Activated CD4-positive, CD25-positive, alpha-beta regulatory T cell treated with anti-CD3 and anti-CD28 coated beads, Interleukin-2, amount 50 U/mL, for 72 hours (primary cell): ENCODE measurements around the gene ADCY3.
"Not testable (repeated sequence)": the region's sequence is repeated elsewhere in the genome, so short reads cannot be mapped to it uniquely, and the experiment has no call there.

Experiments used
- DNase-seq: peaks from one replicate; pipeline ENCODE4 v3.0.0; 2021

ADCY3 gene

GRCh38 chr2:24842081-24843050 is 77.7 kb downstream of the ADCY3 start:
- DNase-seq = no peak

DNA sequence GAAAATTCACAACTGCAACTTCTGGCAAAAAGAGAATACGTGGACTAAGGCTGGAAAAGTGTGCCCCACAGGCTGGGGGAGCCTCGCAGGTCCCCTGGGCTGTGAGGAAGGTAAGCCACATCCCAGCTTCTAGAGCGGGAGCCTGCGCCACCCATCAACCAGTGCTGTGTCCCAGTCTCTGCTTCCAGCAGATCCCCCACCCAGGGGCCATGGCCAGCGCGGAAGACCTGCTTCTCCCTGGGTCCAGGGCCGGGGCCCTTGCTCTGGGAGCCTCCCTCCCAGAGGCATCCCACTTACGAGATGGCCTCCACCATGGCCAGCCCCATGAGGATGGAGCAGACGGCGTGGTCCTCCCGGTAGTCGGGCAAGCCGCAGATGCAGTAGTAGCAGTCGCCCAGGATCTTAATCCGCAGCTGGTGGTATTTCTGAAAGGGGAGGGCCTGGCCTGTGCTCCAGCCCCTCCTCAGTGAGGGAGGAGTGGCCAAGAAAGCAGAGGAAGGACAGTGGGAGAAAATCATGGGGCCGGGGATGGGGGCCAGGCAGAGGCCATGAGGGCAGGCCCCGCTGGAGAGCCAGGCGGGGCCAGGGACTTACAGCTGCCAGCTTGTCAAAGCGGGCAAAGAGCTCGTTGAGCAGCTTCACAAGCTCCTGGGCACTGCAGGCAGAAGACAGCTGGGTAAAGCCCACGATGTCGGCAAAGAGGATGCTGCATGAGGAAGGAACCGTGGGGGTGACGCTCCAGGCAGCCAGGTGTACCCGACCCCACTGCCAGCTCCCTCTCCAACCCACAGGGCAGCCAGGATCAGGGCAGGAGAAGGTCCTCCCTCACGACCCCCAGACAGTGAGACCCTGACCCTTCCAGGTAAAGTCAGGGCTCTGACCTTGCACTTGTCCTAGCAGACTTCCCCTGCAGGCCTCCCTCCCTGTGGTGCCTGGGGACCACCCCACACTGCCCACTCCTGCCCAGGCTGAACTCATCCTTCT is 78.8 kb downstream of the ADCY3 start:
- no peak for DNase-seq

- DNase-seq = no peak
Observed at GRCh38 chr2:24840164-24840869, 79.7 kb downstream of the ADCY3 start.

DNA sequence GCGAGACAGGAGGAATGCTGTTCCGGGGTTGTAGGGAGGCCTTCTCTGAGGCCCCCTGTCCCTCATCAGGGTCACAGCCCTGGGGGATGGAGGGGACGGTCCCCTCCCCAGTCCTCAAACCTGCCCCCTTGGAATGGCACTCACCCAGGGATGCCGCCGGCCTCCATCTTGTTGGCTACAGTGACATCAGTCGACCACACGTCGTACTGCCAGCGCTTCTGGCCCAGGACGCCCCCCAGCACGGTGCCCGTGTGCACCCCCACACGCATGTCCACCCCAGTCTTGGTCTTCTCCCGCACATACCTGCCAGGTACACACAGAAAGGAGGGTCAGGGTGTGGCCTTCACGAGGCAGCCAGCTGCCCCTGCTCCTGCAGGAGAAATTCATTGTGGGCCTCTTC is 80.3 kb downstream of the ADCY3 start:
- no peak for DNase-seq

DNA sequence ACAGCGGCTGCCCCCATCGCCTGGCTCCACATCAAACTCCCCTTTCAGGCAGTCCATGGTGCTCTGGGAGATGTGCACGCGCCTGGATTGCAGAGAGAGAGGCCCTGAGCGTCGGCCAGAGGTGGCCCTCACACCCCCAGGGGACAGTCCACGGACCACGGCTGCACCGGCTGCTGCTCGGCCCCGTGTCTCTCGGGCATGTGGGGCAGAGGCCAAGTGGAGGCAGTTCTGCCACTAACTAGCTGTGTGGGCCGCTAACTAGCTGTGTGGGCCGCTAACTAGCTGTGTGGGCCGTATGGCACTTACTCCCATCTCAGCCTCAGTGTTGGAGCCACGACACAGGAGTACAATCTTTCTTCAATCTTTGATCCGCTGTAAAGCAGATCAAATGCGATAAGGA is 81.5 kb downstream of the ADCY3 start:
- no peak for DNase-seq

- no peak for DNase-seq
Observed at GRCh38 chr2:24837996-24838513, 82.0 kb downstream of the ADCY3 start.

- DNase-seq = no peak
Observed at GRCh38 chr2:24836706-24837105, 83.3 kb downstream of the ADCY3 start.

DNA sequence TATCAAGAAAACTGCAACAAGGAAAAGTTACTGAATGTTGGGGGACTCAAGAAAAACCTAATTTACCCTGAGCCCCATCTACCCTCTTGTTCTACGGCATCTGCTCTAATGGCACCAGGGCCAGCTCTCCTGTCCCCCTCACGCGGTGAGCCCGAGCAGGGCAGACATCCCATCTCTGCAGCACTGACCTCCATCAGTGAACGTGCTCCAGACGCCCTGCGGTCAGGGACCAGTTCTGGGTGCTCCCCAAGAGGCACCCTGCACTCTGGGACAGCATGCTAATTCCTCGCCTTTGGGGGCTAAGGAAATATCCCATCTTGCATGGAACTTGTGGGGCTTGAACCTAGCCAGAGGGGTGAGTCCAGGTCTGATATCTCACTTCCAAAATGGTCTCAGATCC is 83.8 kb downstream of the ADCY3 start:
- no peak for DNase-seq

- not testable (repeated sequence) for DNase-seq
Observed at GRCh38 chr2:24835411-24835810, 84.6 kb downstream of the ADCY3 start.

- no peak for DNase-seq
Observed at GRCh38 chr2:24834733-24835395, 85.2 kb downstream of the ADCY3 start.

DNA sequence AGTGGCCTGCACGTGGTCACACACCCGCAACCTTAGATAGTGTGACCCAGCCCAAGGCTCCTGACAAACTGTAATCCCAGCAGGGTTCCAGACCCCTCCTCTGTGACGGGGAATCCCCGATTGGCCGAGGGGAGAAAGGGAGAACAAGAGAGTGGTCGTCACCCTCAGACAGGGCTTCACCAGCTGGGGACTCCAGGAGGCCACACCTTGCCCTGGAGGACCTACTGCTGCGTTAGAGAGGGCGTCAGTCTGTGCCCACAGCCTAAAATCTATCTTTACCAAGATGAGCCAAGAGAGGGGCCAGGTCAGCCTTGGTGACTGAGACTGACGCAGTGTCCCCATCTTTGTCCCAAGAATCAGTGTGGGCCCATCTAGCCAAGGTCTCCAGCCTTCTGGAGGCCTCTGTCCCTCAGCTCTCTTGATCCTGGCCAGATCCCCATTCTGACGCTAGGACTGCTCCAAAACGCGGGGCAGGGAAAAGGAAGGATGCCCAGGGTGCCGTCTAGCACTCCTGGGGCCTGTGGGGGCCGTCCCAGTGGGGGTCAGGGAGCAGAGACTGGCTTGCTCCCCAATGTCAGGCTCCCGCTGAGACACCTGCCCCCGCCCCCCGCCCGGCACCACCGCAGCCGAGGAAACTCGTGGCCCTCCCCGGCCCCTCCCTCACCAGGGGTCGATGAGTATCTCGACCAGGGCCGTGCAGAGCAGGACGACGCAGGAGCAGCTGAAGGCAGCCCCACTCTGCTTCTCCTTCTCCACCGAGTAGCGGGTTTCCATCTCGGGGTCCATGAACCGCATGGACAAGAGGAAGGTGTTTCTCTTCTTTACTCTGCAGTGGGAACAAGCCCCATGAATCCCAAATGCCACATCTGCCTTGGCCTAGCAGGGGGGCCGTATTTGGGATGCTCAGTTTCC is 86.0 kb downstream of the ADCY3 start:
- DNase-seq = no peak

DNA sequence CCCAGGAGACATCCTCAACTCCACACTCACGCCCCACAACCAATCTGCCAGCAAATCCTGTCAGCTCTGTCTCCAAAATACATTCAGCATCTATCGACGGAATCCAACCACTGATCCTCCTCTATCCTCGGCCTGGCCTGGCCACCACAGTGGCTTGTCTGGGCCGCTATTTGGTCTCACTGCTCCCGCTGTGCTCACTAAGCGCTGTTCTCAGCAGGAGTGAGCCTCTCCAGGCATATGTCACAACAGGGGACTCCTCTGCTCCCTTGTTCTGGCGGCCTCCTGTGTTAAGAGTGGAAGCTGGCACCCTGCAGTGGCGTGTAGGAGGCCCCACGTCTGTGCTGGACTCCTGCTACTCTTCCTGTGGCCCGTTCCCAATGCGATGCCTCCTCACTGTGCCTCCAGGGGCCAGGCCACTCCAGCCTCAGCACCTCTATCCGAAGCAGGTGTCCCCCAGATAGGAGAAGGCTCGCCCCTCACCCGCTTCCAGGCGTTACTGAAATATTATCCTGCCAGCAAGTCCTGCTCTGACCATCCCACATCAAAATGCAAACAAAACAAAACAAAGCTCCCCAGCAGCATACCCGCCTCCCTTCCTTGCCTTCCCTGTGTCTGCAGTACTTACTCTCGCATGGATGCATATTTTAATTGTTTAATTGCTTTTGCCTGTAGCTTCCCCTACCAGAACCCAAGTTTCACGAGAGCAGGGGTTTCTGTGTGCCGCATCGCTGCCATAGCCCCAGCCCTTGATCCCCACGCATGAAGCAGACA is 86.9 kb downstream of the ADCY3 start:
- DNase-seq = no peak

- no peak for DNase-seq
Observed at GRCh38 chr2:24832521-24832920, 87.5 kb downstream of the ADCY3 start.

DNA sequence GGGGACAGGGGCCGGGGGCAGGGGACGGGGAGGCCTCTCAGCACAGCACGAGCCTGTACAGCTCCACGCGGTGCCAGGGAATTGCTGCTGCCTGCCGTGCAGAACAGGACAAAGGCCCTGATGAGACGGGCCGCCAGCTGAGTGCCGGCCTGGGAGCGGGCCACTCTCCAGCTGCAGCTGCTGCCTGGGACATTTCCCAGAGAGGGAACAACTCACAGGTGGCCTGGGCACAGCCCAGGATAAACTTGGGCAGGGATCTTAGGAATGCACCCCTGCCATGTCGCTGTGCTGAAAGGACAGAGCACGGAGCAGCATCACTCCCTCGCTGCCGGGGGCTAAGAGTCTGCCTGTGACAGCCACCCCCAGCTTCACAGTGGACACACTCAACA is 88.0 kb downstream of the ADCY3 start:
- DNase-seq = no peak

DNA sequence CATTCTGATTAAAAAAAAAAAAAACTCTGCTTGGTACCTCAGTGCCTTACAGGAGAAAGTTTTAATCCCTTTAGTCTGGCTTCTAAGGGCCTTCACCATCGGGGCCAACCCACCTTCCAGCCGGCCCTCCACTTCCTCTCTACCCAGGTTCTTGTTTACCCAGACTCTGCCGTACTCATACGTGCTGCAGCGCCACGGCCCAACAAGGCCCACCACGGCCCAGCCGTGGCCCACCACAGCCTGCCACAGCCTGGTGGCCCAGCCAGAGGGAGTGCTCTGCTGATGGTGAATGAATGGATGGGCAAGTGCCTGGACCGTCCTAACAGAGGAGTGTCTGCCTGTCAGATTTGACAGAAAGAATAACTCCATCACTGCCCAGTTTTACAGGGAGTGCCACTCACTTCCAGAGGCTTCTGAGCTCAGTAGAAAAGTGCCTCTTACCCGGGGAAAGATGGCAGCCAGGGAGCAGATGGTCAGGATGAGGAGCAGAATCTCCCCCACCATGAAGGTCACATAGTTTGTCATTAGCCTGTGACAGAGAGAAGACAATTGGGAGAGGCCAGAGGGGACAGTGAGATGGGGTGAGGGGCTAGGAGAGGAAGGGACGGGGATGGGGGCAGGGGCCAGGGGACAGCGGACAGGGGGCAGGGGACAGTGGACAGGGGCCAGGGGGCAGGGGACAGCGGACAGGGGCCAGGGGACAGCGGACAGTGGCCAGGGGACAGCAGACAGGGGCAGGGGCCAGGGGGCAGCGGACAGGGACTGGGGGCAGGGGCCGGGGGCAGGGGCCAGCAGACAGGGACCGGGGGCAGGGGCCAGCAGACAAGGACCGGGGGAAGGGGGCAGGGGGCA is 88.6 kb downstream of the ADCY3 start:
- no peak for DNase-seq

DNA sequence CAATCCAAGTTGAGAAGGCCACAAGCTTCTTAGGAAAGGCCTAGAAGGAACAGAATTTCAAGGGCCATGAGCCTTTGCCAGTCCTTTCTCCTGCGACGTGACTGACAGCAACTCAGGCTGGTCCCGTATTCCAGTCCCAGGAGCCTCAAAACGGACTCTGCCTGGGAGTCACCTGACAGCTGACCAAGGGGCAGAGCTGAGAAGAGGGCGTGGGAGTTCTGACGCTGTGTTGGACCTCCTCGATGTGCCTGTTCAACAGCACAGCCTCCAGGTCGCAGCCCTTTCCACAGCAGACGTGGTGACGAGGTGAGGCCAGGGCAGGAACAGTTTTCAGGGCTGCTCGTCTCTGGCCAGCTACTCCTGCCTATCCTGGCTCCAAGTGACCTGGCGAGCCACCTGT is 89.3 kb downstream of the ADCY3 start:
- no peak for DNase-seq

- DNase-seq = no peak
Observed at GRCh38 chr2:24830351-24830750, 89.7 kb downstream of the ADCY3 start.

DNA sequence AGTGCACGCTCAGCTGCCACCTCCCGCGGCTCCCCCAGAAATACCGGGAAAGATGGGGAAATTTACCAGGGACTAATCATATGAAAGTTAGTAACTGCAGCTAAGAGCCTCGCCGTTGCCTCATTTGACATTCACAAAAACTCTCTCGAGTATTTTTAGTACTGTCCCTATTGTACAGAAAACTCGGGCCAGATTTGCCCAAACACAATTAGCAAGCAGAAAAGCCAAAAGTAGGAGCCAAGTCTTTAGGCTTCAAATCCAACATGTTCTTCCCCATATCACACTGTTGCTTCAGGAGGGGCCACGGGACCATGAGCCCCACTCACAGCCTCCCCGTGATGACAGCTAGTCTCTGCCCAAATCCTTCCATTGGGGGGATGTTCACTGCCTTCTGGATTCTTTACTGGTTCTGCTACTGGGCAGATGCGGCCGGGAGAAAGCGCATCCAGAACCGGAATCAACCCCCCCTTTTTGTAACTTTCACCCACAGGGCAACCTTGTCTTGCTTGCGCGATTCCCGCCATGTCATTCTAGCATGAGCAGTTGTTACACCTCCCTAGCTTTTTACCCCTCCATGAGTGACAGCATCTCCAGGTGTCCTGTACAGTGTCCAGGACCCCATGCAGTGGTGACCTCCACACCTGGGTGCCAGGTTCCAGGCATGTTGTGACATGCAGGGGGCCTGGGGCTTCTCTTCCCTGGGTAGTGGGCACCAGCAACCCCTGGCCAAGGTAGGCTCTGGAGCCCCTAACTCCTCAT is 91.6 kb downstream of the ADCY3 start:
- DNase-seq = no peak
